GM15510 (cell line): ENCODE measurements around the gene SLC25A43.

Experiments used
- POLR2A ChIP-seq: IDR thresholded peaks from 3 replicates; pipeline ENCODE4 v1.6.1; 2011; ENCODE audit warnings: borderline replicate concordance; ENCODE audit not compliant: insufficient read length; ENCODE audit errors: extremely low read depth

SLC25A43 gene

GRCh38 chrX:119482041-119482440 is 82.9 kb downstream of the SLC25A43 start:
- TF ChIP-seq POLR2A: no peak

GRCh38 chrX:119482481-119483480 is 83.6 kb downstream of the SLC25A43 start:
- peak; percentile 17 for TF ChIP-seq POLR2A

- no peak for TF ChIP-seq POLR2A
These were observed 87.6 kb downstream of the SLC25A43 start for GRCh38 chrX:119486745-119487144.

- no peak for TF ChIP-seq POLR2A
These were observed 89.6 kb downstream of the SLC25A43 start for GRCh38 chrX:119488749-119489148.

GRCh38 chrX:119489212-119490074 is 90.3 kb downstream of the SLC25A43 start:
- no peak for TF ChIP-seq POLR2A

GRCh38 chrX:119492463-119492862 is 93.3 kb downstream of the SLC25A43 start:
- TF ChIP-seq POLR2A: no peak

GRCh38 chrX:119495734-119496726 is 96.9 kb downstream of the SLC25A43 start:
- TF ChIP-seq POLR2A: no peak

- no peak for TF ChIP-seq POLR2A
These were observed 98.0 kb downstream of the SLC25A43 start for GRCh38 chrX:119497185-119497584.

GRCh38 chrX:119500061-119500800 is 101.1 kb downstream of the SLC25A43 start:
- TF ChIP-seq POLR2A: no peak

- no peak for TF ChIP-seq POLR2A
These were observed 102.5 kb downstream of the SLC25A43 start for GRCh38 chrX:119501511-119502148.

GRCh38 chrX:119502727-119503483 is 103.8 kb downstream of the SLC25A43 start:
- no peak for TF ChIP-seq POLR2A

GRCh38 chrX:119503484-119503861 is 104.3 kb downstream of the SLC25A43 start:
- TF ChIP-seq POLR2A: no peak
